ENCODE data around the gene CHP1. TPM values are rescaled to one million over a fixed set of nuclear protein-coding genes. Genes with fewer than 3 reads are reported as not detected.

CHP1 gene
- polyA plus RNA-seq, 2 of the 4 experiments (the other 2 are of a cell fraction) = 115 to 138 TPM

GRCh38 chr15:41205315-41205714, 25.8 kb upstream of the CHP1 start (continued):
- TF ChIP-seq HMGXB4 (CRISPR knock-in tag; IDR thresholded peaks at IDR 0.05; ENCODE audit: borderline replicate concordance) = no peak
- TF ChIP-seq HDAC2 (IDR thresholded peaks at IDR 0.05) = no peak

- WGBS (ENCODE audit: missing lambda C conversion rate) = 89% methylated on average over 5 of the region's 5 CpGs
- no peak overlapping the region for H3K4me2 ChIP-seq
- no peak for TF ChIP-seq MAX (IDR thresholded peaks at IDR 0.05)
- TF ChIP-seq CTCF (IDR thresholded peaks at IDR 0.05) = no peak
- TF ChIP-seq CBX2 (IDR thresholded peaks at IDR 0.05; ENCODE audit: borderline replicate concordance, low read depth) = no peak
- TF ChIP-seq SMC3 (IDR thresholded peaks at IDR 0.05) = no peak
- TF ChIP-seq KDM5A (IDR thresholded peaks at IDR 0.05) = no peak
- TF ChIP-seq GATA3 (IDR thresholded peaks at IDR 0.05; ENCODE audit: borderline replicate concordance) = no peak
- FAIRE-seq (no peak), ATAC-seq (no peak), DNase-seq (ENCODE audit: low read depth in 1 of 2, low spot score in 1 of 2) (no peak)
- POLR2A ChIA-PET = no interaction called here
- no peak overlapping the region for H3K27ac ChIP-seq
- no peak overlapping the region for H3K4me3 ChIP-seq
- no peaks in the 10 kb centered on the region for H3K9me3 ChIP-seq
- CTCF ChIA-PET = interaction anchor here (0.6 to 1.0 kb wide), 6 partner anchors 22 to 86 kb away, joined by 3 to 5 read pairs (median 3); partner anchors contain the start of genes CHP1 and EXD1
- H3K4me1 ChIP-seq = no peaks in the 10 kb centered on the region
Observed at GRCh38 chr15:41207687-41208448, 23.2 kb upstream of the CHP1 start.

- Histone ChIP-seq H3K4me1 (no peaks in the 10 kb centered on the region), H3K4me2 (no peak overlapping the region), H3K9me3 (no peaks in the 10 kb centered on the region), H3K27ac (no peak overlapping the region), H3K4me3 (no peak overlapping the region)
- POLR2A ChIA-PET = no interaction called here
- ATAC-seq (no peak), DNase-seq (ENCODE audit: low read depth in 1 of 2, low spot score in 1 of 2) (no peak), FAIRE-seq (no peak)
- no peak for TF ChIP-seq TFCP2L1 (CRISPR knock-in tag; IDR thresholded peaks at IDR 0.05)
- no peak for TF ChIP-seq MYC (IDR thresholded peaks at IDR 0.05; ENCODE audit: borderline replicate concordance, low read length)
- no peak for TF ChIP-seq TP53 (CRISPR knock-in tag; IDR thresholded peaks at IDR 0.05)
- TF ChIP-seq BHLHE40 (IDR thresholded peaks at IDR 0.05; ENCODE audit: low read depth, low read length) = no peak
- TF ChIP-seq POLR2AphosphoS2 (conservative IDR thresholded peaks at IDR 0.05; ENCODE audit: low read length) = no peak
- TF ChIP-seq RFX5 (IDR thresholded peaks at IDR 0.05) = no peak
- no peak for TF ChIP-seq PHF8 (IDR thresholded peaks at IDR 0.05; ENCODE audit: borderline replicate concordance, low read depth)
- no peak for TF ChIP-seq CHD2 (IDR thresholded peaks at IDR 0.05; ENCODE audit: low read length, partially characterized antibody)
- TF ChIP-seq ZC3H11A (IDR thresholded peaks at IDR 0.05) = no peak
- TF ChIP-seq SMC3 (IDR thresholded peaks at IDR 0.05) = no peak
- no peak for TF ChIP-seq CBX2 (IDR thresholded peaks at IDR 0.05; ENCODE audit: borderline replicate concordance, low read depth)
- TF ChIP-seq ESRRA (IDR thresholded peaks at IDR 0.05; ENCODE audit: borderline replicate concordance, low read length) = no peak
- TF ChIP-seq EHF (CRISPR knock-in tag; IDR thresholded peaks at IDR 0.05) = no peak
- no peak for TF ChIP-seq NFE2L2 (conservative IDR thresholded peaks at IDR 0.05; ENCODE audit: low read length)
- no peak for TF ChIP-seq HOXB13 (CRISPR knock-in tag; IDR thresholded peaks at IDR 0.05; ENCODE audit: low read depth)
- no peak for TF ChIP-seq ZFP36 (IDR thresholded peaks at IDR 0.05; ENCODE audit: borderline replicate concordance, partially characterized antibody)
- TF ChIP-seq CHD4 (IDR thresholded peaks at IDR 0.05; ENCODE audit: borderline replicate concordance) = no peak
- TF ChIP-seq BCL3 (IDR thresholded peaks at IDR 0.05) = no peak
- 92% methylated on average over 2 of the region's 2 CpGs for WGBS (ENCODE audit: missing lambda C conversion rate)
- CTCF ChIA-PET = interaction anchor here (0.6 kb wide), 1 partner anchor 389 kb away, joined by 3 read pairs; no protein-coding TSS in a partner anchor
Observed at GRCh38 chr15:41215708-41216107, 15.4 kb upstream of the CHP1 start.
